GM19351 (cell line): ENCODE measurements around the gene VDR.

Experiments used
- ATAC-seq: cut with Tn5 transposase; IDR thresholded peaks from one replicate; pipeline ENCODE4 v1.9.1; 2021; ENCODE audit warnings: mild to moderate bottlenecking, moderate library complexity; ENCODE audit not compliant: unreplicated experiment

Gene VDR

GRCh38 chr12:47875746-47876439 lies 28.9 kb downstream of the VDR start:
- ATAC-seq: no peak

GRCh38 chr12:47874316-47874715 lies 30.5 kb downstream of the VDR start:
- no peak for ATAC-seq

- ATAC-seq: peak; percentile 43
These were observed 34.5 kb downstream of the VDR start for GRCh38 chr12:47870175-47870781.

- peak; percentile 63 for ATAC-seq
These were observed 36.2 kb downstream of the VDR start for GRCh38 chr12:47868552-47869031.

- ATAC-seq: peak; percentile 15
These were observed 36.8 kb downstream of the VDR start for GRCh38 chr12:47868041-47868440.

GRCh38 chr12:47867495-47867941 lies 37.3 kb downstream of the VDR start:
- no peak for ATAC-seq

GRCh38 chr12:47864646-47865235 lies 40.1 kb downstream of the VDR start:
- no peak for ATAC-seq

GRCh38 chr12:47863985-47864384 lies 40.8 kb downstream of the VDR start:
- ATAC-seq: no peak

GRCh38 chr12:47863467-47863866 lies 41.3 kb downstream of the VDR start:
- ATAC-seq: no peak

- no peak for ATAC-seq
These were observed 41.9 kb downstream of the VDR start for GRCh38 chr12:47862881-47863280.

- ATAC-seq: no peak
These were observed 42.5 kb downstream of the VDR start for GRCh38 chr12:47862167-47862750.

- no peak for ATAC-seq
These were observed 43.9 kb downstream of the VDR start for GRCh38 chr12:47860873-47861272.

- ATAC-seq: no peak
These were observed 44.4 kb downstream of the VDR start for GRCh38 chr12:47860279-47860841.

GRCh38 chr12:47858511-47859266 lies 46.1 kb downstream of the VDR start:
- ATAC-seq: no peak

- ATAC-seq: no peak
These were observed 47.8 kb downstream of the VDR start for GRCh38 chr12:47856721-47857575.

- ATAC-seq: no peak
These were observed 48.7 kb downstream of the VDR start for GRCh38 chr12:47856094-47856493.

- ATAC-seq: no peak
These were observed 49.3 kb downstream of the VDR start for GRCh38 chr12:47855502-47855901.

GRCh38 chr12:47854531-47854930 lies 50.3 kb downstream of the VDR start:
- ATAC-seq: no peak

GRCh38 chr12:47852096-47852571 lies 52.7 kb downstream of the VDR start:
- ATAC-seq: no peak
